PFSK-1 (cell line): Measurements from ENCODE around the gene ZFHX3.

ENCODE experiments used
- FOXP2 ChIP-seq: optimal IDR thresholded peaks from 2 replicates; pipeline ENCODE3; 2011; ENCODE audit warnings: borderline replicate concordance, control low read depth, inconsistent platforms; ENCODE audit not compliant: insufficient read depth; ENCODE audit errors: extremely low read length, extremely low read depth
- POLR2AphosphoS5 ChIP-seq: IDR thresholded peaks from 2 replicates; pipeline ENCODE4 v1.6.1; 2012; ENCODE audit warnings: low read depth, mild to moderate bottlenecking, control low read depth, low read length, moderate library complexity
- REST ChIP-seq, 2 experiments: IDR thresholded peaks; 2 replicates each; pipeline versions ENCODE4 v1.6.1 to v1.8.0; 2011 to 2012; ENCODE audit warnings: low read depth in 2 of 2, low read length in 2 of 2, control low read depth in 1 of 2, inconsistent platforms in 1 of 2, mild to moderate bottlenecking in 1 of 2, moderate library complexity in 1 of 2; ENCODE audit not compliant: insufficient read depth in 1 of 2
- SIN3A ChIP-seq: IDR thresholded peaks from 2 replicates; pipeline ENCODE4 v1.6.1; 2012; ENCODE audit warnings: mild to moderate bottlenecking, low read length, moderate library complexity, borderline replicate concordance; ENCODE audit not compliant: insufficient read depth
- TAF1 ChIP-seq: IDR thresholded peaks from 2 replicates; pipeline ENCODE4 v1.6.1; 2012; ENCODE audit warnings: low read length, control low read depth, borderline replicate concordance; ENCODE audit not compliant: insufficient read depth

GRCh38 chr16:72923757-72924156, 124.2 kb downstream of the ZFHX3 start:
- TF ChIP-seq REST (IDR thresholded peaks at IDR 0.05; ENCODE audit: insufficient read depth in 1 of 2, low read depth in 2 of 2, low read length in 2 of 2) = no peak
- no peak for TF ChIP-seq SIN3A
- no peak for TF ChIP-seq TAF1
- TF ChIP-seq POLR2AphosphoS5 = no peak
- no peak for TF ChIP-seq FOXP2
